NCI-H146 treated with DMSO at 0.1 percent for 48 hours (cell line): Measurements from ENCODE around the gene ST3GAL5.
"Not testable (repeated sequence)": the region's sequence is repeated elsewhere in the genome, so short reads cannot be mapped to it uniquely, and the experiment has no call there.

Experiments
- DNase-seq: peaks from one replicate; lab custom pipeline; 2025; ENCODE audit not compliant: unreplicated experiment; lab: John Stamatoyannopoulos, UW

ST3GAL5 gene

DNA sequence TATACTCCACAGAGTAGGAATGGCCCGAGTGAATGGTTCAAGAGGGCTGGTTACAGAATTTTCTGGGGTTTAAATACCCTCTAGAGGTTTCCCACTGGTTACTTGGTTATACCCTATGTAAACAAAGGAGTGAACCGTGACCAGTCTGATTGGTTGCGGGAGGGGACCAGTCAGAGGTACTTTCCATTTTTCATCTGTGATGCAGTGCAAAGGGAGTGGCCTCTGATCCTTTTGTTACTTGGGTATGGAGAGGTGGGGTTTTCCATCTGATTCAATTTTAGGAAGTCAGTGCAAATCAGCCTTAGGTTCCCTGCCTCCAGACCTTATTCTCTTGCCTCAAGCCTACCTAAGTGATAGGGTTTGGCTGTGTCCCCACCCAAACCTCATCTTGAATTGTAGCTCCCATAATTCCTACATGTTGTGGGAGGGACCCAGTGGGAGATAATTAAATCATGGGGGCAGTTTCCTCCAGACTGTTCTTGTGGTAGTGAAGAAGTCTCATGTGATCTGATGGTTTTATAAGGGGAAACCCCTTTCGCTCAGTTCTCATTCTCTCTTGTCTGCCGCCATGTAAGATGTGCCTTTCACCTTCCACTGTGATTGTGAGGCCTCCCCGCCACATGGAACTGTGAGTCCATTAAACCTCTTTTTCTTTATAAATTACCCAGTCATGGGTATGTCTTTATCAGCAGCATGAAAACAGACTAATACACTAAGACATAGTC lies 5.9 kb upstream of the ST3GAL5 start:
- not testable (repeated sequence) for DNase-seq

DNA sequence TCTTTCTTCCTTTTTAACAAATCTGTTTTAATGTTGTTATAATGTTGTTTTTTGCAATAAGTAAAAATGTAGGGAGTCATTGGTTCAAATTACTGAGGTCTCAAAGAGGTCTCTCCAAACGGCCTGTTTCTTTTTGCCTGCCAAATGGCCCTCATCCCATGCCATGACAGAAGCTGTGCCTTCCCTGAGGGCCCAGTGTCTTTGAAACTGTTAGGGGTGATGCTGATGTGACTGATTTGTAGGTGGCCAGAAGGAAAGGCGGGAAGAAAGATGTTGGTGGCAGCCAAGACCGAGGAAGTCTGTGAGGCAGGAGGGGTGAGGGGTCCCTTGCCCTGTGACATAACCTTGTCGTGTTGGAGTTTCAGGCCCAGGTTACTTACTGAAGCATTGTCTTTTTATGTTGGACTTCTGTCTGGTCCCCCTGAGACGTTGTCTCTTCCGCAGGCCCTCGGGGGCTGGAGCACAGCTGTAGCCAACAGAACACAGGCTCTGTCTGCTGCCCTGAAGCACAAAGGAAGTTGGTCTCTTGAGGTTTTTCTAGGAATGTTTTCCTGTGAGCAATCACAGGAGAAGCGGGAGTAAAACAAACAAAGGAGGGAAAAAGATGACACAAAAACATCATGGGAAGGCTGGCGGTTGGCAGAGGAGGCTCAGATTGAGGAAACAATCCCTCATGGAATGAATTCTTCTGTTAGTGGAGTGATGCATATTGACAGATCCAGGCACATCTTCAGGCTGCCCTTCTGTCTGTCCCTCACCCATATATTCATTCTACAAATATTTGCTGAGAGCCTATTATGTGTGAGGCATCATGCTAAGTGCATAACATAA lies 4.9 kb upstream of the ST3GAL5 start:
- no peak for DNase-seq

DNA sequence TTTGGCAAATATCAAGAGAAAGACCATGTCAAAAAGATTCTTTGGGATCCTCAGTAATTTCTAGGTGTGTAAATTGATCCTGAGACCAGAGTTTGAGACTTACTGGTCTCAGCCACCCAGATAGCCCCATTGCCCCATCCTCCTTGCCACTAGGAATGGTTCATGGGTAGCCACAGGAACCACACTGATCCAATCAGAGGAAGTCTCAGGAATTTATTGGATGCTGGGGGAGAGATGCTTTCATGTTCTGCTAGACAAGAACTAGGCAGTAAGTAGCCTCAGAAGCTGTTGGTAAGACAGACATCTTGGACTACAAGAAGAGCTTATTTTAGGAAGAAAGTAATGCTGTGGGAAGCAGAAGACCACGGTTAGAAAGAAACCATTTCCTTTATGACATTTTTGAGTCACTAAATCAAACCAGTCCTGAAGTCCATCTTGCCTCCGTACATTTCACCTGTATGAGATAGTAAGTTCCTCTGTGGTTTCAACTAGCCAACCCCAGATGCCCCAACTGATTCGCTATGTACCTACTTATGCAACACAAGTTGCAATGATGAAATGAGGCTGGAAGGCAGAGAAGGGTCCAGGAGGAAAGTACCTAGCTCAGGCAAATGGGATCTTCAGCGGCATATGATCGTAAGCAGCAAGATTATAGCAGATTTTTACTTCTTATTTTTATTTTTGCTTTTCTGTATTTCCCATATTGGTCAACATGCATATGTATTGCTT lies 3.6 kb upstream of the ST3GAL5 start:
- DNase-seq = no peak

DNA sequence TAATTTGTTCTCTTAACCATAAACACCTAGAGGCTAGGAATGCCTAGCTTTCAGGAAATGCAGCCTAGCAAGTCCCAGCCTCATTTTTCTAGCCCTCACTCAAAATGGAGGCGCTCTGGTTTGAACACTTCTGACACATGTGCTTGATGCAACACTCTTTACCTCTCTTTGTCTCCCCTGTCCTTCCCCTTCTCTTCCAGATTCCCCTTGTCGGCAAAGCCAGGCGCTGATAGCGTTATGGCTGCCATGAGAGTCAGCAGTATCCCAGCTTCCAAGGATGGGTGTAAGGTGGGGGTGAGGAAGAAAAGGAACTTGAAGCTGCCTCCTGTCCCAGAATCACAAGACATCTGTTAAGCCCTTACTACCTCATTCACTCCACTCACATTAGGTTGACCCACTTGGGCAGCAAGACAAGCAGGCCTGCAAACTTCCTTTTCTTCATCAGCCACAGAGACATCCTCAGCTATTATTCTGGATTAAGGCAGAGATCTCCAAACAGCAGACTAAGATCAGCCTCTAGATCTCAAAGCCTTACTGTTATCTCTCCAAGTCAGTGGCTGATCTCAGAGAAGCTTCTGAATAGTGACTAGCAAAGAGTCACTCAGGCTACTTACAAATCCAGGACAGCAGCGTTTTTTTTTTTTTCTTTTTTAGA lies 1.9 kb upstream of the ST3GAL5 start:
- DNase-seq = no peak

DNA sequence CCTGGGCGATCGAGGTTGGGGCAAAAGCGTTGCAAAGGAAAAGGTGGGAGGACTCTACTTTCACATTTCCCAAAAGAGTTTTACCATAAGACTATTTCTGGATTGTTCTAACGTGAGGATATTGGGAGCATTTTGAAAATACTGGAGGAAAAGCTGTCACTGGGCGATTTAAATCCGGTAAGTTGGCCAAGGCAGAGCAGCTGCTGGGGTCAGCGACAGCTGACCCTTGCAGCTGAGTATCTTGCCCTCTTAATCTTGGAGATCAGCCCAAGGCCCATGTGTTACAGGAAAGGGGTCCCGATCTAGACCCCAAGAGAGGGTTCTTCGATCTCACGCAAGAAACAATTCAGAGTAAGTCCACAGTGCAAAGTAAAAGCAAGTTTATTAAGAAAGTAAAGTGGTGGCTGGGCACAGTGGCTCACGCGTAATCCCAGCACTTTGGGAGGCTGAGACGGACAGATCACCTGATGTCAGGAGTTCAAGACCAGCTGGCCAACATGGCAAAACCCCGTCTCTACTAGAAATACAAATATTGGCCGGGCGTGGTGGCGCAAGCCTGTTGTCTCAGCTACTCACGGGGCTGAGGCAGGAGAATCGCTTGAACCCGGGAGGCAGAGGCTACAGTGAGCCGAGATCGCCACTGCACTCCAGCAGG lies 964 bp upstream of the ST3GAL5 start:
- no peak for DNase-seq

DNA sequence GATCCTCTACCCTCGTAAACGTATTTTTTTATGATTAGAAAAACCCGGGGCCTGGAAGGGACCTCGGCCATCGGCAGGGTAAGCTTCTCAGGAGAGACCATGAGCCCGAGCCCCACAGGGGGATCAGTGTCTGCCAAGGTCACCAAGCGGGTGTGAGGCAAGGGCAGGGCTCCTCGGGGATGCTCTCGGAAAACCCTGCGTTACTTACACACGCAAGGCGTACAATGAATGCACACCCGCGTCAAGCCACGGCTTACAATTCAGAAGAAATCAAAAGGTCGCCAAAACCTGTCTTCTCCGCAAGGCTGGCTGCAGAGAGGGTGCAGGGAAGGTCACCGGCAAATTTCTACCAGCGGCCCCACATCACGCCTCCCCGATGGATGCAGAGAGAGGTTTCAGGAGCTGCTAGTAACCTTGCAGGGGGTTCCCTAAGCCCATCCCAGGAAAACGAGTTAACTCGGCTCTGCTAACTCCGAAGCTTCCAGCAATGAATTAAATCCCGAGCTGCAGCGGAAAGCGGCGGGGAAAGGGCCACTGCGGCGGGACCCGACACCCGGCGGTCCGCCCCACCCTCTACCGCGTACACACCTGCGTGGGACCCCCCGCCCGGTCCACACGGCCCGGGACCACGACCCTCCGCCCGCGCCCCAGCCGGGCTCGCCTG lies 638 bp downstream of the ST3GAL5 start:
- DNase-seq = no peak

DNA sequence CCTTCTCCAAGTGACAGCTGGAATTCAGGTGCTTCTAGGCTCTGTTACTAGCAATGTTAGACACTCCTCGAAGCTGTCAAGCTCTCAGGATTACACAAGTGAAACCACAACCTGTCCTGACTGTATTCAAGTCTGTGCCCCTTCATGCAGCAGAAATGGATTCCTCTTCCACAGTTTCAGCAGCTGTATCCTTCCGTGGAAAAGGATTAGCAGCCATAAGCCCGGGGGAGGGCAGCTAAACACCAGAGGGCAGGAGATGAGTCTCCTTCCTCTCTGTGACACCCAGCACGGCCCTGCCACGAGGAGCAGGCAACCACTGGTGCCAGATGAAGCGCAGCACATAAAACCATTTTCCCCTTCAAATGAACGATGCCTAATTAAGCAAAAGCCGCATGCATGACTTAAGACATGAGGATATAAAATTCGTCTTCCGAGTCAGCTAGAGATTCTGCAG lies 1.2 kb downstream of the ST3GAL5 start:
- no peak for DNase-seq

DNA sequence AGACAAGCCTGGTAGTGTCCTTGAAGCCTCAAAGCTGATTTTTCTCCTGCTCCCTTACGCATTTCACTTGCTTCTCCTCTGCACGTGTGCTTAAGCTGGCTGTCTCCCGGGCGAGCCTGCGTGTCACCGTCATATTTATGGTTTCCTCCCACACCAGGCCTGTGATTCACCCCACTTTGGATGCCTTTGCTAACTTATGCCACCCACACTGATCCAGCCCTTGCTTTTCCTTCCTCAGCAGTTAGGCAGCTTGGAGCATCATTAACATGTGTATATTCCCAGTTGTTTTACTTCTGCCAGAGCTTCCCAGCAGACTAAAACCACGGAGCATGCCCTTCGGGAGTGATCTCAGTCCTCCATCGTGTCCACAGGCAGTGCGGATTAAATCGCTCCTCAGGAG lies 2.2 kb downstream of the ST3GAL5 start:
- no peak for DNase-seq

DNA sequence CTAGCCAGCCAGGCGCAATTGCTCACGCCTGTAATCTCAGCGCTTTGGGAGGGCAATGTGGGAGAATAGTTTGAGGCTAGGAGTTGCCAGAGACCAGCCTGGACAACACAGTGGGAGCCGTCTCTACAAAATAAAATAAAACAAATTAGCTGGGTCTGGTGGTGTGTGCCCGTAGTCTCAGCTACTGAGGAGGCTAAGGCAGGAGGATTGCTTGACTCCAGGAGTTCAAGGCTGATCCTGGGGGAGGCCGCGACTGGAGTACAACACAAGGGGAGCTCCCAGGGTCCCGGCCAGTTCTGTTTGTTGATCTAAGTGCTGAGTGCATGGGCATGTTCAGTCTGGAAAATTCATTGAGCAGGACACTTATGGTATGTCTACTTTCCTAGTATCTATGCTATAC lies 2.6 kb downstream of the ST3GAL5 start:
- no peak for DNase-seq

DNA sequence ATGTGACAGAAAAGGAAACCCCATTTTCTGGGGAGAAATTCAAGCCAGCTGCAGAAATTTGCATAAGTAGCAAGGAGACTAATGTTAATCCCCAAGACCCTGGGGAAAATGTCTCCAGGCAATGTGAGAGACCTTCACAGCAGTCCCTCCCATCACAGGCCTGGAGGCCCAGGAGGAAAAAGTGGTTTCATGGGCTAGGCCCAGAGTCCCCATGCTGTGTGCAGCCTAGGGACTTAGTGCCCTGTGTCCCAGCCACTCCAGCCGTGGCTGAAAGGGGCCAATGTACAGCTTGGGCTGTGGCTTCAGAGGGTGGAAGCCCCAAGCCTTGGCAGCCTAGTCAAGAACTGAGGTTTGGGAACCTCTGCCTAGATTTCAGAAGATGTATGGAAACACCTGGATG lies 7.0 kb downstream of the ST3GAL5 start:
- DNase-seq = not testable (repeated sequence)

DNA sequence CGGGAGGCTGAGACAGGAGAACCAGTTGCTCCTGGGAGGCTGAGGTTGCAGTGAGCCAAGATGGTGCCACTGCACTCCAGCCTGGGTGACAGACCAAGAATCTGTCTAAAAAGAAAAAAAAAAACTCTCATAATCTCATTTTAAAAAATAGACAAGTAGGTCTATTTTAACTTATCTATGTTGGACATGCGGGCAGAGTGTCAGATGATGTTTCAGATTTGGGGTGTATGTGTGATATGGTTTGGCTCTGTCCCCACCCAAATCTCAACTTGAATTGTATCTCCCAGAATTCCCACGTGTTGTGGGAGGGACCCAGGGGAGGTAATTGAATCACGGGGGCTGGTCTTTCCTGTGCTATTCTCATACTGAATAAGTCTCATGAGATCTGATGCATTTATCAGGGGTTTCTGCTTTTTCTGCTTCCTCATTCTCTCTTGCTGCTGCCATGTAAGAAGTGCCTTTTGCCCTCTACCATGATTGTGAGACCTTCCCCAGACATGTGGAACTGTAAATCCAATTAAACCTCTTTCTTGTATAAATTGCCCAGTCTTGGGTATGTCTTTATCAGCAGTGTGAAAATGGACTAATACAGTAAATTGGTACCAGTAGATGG lies 8.0 kb downstream of the ST3GAL5 start:
- not testable (repeated sequence) for DNase-seq

DNA sequence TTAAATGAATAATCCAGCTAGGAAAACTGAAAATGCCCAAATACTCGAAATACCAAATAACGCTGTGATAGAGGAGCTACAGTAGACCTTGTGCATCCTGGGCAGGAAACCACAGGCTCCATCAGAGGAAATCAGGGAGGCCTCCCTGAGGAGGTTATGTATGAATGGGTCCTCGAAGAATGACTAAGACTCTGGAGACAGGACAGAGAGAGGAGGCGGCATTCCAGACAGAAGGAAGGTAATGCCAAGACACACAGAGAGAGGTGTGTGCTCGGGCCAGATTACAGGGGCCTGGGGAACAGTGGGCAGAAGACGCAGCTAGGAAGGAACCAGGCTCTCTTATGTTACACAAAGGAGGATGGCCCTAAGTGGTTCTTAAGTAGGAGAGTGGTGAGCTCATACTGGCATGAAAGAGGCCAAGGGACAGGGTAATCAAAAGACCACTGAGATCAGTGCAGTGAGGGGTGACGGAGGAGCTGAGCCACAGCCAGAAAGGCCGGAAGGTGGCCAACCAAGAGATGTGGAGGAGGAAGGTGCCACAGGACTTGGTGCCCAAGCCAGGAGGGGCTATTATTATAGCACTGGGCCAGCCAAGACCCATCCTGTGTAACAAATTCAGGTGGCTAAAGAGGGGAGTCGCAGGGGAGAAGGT lies 9.9 kb downstream of the ST3GAL5 start:
- no peak for DNase-seq

DNA sequence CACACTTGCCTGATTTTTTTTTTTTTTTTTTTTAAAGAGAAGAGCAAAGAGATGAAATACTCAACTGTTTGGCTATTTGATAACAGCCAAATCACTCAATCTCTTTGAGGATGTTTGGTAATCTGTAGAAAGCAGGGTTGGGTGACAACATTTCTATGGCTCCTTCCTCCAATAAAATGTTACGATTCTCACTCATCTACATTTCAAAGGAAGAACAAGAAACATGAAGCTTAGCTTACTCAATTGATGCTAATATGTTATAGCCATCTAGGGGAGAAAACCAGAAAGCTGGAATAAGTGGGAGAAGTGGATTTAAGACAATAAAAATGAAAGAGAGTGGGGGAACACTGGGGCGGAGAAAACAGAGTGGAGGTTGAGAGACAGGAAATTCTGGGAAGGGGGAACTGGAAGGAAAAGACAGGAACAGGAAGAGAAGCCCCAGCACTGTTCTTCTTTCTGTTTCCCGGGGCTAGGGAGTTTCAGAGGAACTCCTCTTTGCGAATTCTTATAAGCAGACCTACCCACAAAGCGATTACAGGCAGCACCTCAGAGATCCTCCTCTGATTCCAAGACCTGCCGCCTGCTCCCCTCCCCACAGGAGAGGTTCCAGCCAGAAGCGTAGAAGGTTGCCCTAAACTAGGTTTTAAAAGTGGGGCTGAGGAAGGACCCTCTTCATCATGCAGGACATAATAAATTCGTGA lies 13.3 kb downstream of the ST3GAL5 start:
- no peak for DNase-seq

DNA sequence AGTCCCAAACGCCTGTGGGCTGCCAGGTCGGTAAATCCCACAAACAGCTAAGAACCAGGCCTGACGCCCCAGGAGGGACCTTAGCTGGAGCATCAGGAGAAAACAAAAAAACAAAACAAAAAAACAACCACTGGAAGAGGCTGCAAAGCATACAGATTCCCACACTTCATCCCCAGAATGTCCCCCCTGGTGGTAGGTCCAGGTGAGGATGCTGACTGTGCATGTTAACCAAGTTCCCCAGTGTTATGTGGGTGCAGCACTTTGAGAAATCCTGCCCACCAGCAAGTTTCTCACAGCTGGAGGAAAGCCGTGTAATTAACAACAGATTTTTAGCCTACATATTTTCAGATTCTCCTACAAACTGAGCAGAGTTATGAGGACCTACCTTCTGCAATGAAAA lies 15.1 kb downstream of the ST3GAL5 start:
- no peak for DNase-seq

DNA sequence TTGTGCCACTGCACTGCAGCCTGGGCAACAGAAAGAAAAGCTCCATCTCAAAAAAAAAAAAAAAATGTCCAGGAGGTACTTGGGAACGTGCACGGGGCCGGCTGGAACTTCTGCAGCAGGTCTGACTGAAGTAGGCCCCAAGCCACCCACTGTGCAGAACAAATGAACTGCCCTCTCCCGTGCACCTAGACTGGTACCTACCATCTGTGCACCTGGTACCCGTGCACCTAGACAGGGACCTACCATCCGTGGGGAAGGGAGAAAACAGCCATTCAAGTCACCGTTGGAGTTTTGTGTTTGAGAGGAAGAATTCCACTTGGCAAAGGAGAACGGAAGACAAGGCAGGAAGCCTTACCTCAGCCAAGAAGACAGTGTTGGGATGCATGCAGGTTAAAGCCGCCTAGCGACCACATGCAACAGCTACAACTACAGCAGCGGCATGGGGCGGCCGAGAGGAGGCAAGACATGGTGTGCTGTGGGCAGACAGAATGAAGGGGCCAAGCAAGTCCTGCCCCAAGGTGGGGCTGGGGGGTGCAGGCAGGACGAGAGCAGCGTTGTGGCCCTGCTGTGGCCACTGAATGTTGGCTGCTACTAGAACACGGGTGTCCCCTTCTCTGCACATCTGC lies 16.1 kb downstream of the ST3GAL5 start:
- DNase-seq = no peak

DNA sequence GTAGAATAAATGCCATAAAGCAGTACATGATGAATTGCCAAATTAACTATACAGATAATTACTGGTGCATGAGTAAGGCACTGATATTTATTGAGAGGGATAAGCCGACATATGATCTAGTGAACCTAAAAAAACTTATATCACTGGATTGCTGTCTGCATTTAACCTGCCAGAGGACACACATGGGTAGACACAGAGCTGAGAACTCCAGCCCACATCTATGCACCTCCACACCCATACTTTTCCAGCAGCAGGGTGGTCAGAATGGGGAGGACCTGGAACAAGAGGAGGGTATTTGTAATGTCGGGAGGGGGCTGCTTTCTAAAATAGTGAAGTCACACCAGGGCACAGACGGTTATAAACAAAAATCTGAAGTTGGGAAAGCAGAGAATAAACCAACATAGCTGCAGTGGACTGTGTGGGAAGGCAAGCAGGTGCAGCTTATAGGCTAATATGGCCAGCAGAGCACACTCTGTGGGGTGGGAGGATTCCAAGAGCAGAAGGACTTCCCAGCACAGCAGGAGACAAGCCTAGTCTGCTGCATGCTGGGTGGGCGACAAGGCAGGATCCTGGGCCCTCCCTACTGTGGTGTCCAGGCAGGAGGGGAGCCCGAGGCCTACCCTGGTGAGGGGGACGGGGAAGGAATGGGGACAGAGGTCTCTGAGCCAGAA lies 17.2 kb downstream of the ST3GAL5 start:
- DNase-seq = no peak

DNA sequence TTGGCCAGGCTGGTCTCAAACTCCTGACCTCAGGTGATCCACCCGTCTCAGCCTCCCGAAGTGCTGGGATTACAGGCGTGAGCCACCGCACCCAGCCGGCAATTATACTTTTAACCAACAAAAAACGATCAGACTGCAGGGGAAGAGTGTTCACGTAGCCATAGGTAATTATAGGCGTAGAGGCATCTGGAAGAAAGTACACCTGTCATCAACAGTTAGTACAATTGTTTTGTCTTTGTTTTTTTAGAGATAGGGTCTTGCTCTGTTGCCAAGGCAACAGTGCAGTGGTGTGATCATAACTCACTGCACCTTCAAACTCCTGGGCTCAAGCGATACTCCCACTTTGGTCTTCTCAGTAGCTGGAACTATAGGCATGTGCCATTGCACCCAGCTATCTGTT lies 20.0 kb downstream of the ST3GAL5 start:
- no peak for DNase-seq
